NT2/D1 (cell line): ENCODE data around the gene ARHGAP8.

Experiments used
- SUZ12 ChIP-seq: IDR thresholded peaks from 2 replicates; pipeline ENCODE4 v1.6.1; 2011; ENCODE audit not compliant: insufficient read length, insufficient read depth; ENCODE audit errors: extremely low read depth
- YY1 ChIP-seq: IDR thresholded peaks from 2 replicates; pipeline ENCODE4 v1.6.1; 2011; ENCODE audit not compliant: insufficient read length, insufficient read depth
- ZNF274 ChIP-seq: IDR thresholded peaks from 2 replicates; pipeline ENCODE4 v1.6.1; 2011; ENCODE audit warnings: mild to moderate bottlenecking, low read depth, low read length

- TF ChIP-seq SUZ12 (no peak), YY1 (no peak), ZNF274 (no peak)
Observed at GRCh38 chr22:44734801-44735517, 17.4 kb upstream of the ARHGAP8 start.
